Ovary (tissue), 9 donors: ENCODE data around the gene LMX1B. TPM values are rescaled to one million over a fixed set of nuclear protein-coding genes. Genes with fewer than 3 reads are reported as not detected.

Source experiments
- DNase-seq, 5 donors: peaks; one replicate each; pipeline ENCODE4 v3.0.0-alpha.2; 2019 to 2020
- H3K27ac ChIP-seq, 2 donors: fragments of 200-600 bp; one replicate each; pipeline versions ENCODE4 v1.5.1 to v1.8.0; 2019 to 2022
- H3K27me3 ChIP-seq: fragments of 200-600 bp; one replicate; pipeline ENCODE4 v1.8.0; 2022
- H3K36me3 ChIP-seq: fragments of 200-600 bp; sonication (generic); one replicate; pipeline ENCODE4 v1.5.1; 2019
- H3K4me1 ChIP-seq: one replicate; pipeline ENCODE4 v1.8.1; 2013; ENCODE audit warnings: mild to moderate bottlenecking, moderate library complexity; ENCODE audit not compliant: insufficient read depth
- H3K4me3 ChIP-seq: fragments of 200-600 bp; sonication (generic); one replicate; pipeline ENCODE4 v1.5.1; 2017
- H3K9me3 ChIP-seq, 2 donors: fragments of 200-600 bp in 1 of 2; sonication (generic) in 1 of 2; one replicate each; pipeline versions ENCODE4 v1.5.1 to v1.8.1; 2013 to 2019; ENCODE audit warnings: mild to moderate bottlenecking in 1 of 2, moderate library complexity in 1 of 2
- EP300 ChIP-seq: sonication (generic); formaldehyde crosslinking; IDR thresholded peaks from one replicate; pipeline ENCODE4 v1.6.1; 2017; ENCODE audit warnings: antibody characterized with exemption
- POLR2A ChIP-seq: fragments of 450-650 bp; IDR thresholded peaks from one replicate; pipeline ENCODE4 v1.6.1; 2017; ENCODE audit warnings: antibody characterized with exemption, mild to moderate bottlenecking, moderate library complexity
- WGBS, 3 donors: extraction: QIAGEN DNeasy Blood & Tissue Kit in 1 of 3; methylation state at CpG; one replicate each; pipeline versions ENCODE4 v1.1.5 to v1.1.7; 2013 to 2017; 5-methylcytosine and 5-hydroxymethylcytosine counted together
- intact Hi-C, 4 donors: fragments of 100-400 bp; cut with DNase I; formaldehyde crosslinking; loops; one replicate each; pipeline versions ENCODE4 v1.11.0 to v1.15.1; 2022 to 2023
- polyA plus RNA-seq, 2 donors: library from polyadenylated mRNA; stranded (reverse); fragments of 200-250 nt in 1 of 2; fragments of 350-450 nt in 1 of 2; fragmentation: Illumina TruSeq in 1 of 2; extraction: RNeasy Lipid Tissue Mini Kit (QIAGEN cat#74804) in 1 of 2; gene quantifications; one replicate each; pipeline ENCODE4 v1.2.3, GENCODE V29; 2013 to 2014
- total RNA-seq, 7 donors: library from RNA; depleted of rRNA in 2 of 7; stranded (reverse); fragments of >200 nt in 2 of 7; fragmentation: NEBNext Ultra II Directional in 3 of 7; extraction: Animal tissue kit (Norgen Biotek cat#: 25700) in 3 of 7; gene quantifications; one replicate each; pipeline versions ENCODE4 v1.1.0 to v1.2.4, GENCODE V29; 2016 to 2023
- TF ChIP-seq, protein P1 (sequence below), 3 donors: fragments of 450-650 bp in 2 of 3; fragments of 200-600 bp in 1 of 3; IDR thresholded peaks; one replicate each; pipeline versions ENCODE4 v1.5.1 to v1.8.0; 2016 to 2022; ENCODE audit warnings: antibody characterized with exemption in 3 of 3, mild to moderate bottlenecking in 1 of 3
- donor health status: DM: no; HTN: no; CAD: no; lungs with moderate emphysema.
- donor health status: DM: no; HTN: no; CAD: no.
- donor health status: Bipolar disorder and iron deficiency.
- donor health status: DM: yes; HTN: yes; CAD: no.
- donor health status: DM: no; HTN: no; CAD: no.
- donor health status: DM: yes; HTN: yes; CAD: no.

Gene LMX1B
- total and polyA plus RNA-seq, 9 donors, result 0.08 to 0.20 TPM; not detected in 7

DNA sequence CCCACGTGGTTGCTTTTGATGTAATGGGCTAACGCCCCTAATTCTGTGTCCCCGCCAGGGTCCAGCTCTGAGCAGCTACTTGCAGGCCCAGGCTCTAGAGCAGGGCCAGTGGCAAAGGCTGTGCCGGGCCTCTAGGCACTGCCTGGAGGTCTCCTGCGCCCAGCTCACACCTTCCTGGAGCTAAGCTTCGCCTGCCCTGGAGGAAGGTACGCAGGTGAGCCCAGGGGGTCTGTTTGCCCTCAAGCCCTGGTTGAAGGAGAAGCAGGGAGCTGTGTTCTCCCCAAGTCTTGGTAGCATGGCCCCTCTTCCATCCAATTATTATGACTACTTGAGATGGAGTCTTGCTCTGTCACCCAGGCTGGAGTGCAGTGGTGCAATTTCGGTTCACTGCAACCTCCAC is 5.2 kb upstream of the LMX1B start:
- H3K27me3 ChIP-seq, result no peaks in the 10 kb centered on the region
- intact Hi-C loops, result no loop called here

DNA sequence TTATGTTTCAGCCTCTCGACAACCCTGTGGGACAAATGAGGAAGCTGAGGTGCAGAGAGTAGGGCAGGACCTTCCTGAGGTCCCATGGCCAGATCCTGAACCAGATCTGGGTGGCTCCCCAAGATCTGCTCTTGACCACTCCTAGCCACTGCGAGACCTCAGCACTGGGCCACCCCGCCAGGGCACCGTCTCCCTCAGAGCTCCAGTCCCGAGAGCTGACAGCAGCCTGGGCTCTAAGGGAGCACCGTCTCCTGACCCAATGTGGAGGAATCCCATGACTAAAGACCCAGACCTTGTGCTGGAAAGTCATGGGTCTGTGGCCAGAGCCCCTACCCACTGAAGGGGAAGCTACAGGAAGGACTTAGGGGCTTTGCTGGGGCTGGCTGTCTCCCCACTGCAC is 4.5 kb upstream of the LMX1B start:
- no peak for TF ChIP-seq POLR2A
- no peak for TF ChIP-seq EP300
- TF ChIP-seq, protein P1, sequence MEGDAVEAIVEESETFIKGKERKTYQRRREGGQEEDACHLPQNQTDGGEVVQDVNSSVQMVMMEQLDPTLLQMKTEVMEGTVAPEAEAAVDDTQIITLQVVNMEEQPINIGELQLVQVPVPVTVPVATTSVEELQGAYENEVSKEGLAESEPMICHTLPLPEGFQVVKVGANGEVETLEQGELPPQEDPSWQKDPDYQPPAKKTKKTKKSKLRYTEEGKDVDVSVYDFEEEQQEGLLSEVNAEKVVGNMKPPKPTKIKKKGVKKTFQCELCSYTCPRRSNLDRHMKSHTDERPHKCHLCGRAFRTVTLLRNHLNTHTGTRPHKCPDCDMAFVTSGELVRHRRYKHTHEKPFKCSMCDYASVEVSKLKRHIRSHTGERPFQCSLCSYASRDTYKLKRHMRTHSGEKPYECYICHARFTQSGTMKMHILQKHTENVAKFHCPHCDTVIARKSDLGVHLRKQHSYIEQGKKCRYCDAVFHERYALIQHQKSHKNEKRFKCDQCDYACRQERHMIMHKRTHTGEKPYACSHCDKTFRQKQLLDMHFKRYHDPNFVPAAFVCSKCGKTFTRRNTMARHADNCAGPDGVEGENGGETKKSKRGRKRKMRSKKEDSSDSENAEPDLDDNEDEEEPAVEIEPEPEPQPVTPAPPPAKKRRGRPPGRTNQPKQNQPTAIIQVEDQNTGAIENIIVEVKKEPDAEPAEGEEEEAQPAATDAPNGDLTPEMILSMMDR (IDR thresholded peaks at IDR 0.05), result no peak
- 87 to 90% (median 89%) methylated on average over 6 of the region's 6 CpGs for WGBS, 3 donors
- no peaks in the 10 kb centered on the region for H3K36me3 ChIP-seq
- no peaks in the 10 kb centered on the region for H3K27me3 ChIP-seq
- no peak overlapping the region for H3K27ac ChIP-seq
- peaks cover 3% of the 10 kb centered on the region for H3K4me1 ChIP-seq
- no peaks in the 10 kb centered on the region for H3K9me3 ChIP-seq
- intact Hi-C loops, result no loop called here
- no peak for DNase-seq
- H3K4me3 ChIP-seq, result no peak overlapping the region

More for the DNA sequence above, 5.2 kb upstream of the LMX1B start:
- Histone ChIP-seq H3K4me3 (no peak overlapping the region), H3K27ac (no peak overlapping the region), H3K4me1 (peaks cover 3% of the 10 kb centered on the region), H3K9me3 (no peaks in the 10 kb centered on the region), H3K36me3 (no peaks in the 10 kb centered on the region)
- 88 to 94% (median 91%) methylated on average over 8 of the region's 8 CpGs for WGBS, 3 donors
- no peak for DNase-seq
- TF ChIP-seq, protein P1 (IDR thresholded peaks at IDR 0.05), result no peak
- TF ChIP-seq POLR2A (no peak), EP300 (no peak)

DNA sequence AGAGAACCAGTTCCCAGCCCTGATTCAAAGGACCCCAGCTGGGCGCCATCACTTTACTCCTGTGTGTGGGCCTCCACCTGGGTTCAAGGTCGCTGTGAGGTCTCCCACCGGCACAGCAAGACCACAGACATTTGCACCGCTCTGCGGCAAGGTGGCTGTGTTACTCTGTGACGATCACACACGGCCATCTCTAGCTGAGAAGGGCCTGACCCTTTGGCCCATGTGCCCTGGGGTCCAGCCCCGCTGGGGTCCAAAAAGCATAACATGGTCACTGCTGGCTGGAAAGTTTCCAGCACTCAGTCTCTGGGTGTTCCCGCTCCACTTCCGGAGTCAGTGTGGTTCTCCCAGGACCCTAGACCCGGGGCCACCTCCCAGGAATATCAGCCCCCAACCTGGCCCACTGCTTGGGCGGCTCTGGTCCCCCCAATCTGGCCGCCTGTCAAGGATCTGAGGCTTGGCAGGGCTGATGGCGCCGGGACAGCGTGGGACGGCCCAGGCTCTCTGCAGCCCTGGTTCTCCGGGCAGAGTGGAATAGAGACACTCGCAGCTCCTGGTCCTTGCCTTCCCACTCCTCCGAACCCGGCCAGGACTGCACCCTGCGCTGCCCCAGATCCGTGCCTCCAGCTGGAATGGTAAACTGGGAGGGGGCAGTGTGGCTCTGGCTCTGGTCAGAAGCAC is 3.9 kb upstream of the LMX1B start:
- Histone ChIP-seq H3K9me3 (no peaks in the 10 kb centered on the region), H3K27ac (no peak overlapping the region), H3K4me1 (peaks cover 4% of the 10 kb centered on the region), H3K4me3 (no peak overlapping the region), H3K36me3 (no peaks in the 10 kb centered on the region), H3K27me3 (no peaks in the 10 kb centered on the region)
- TF ChIP-seq, protein P1 (IDR thresholded peaks at IDR 0.05), result no peak
- TF ChIP-seq EP300, result no peak
- TF ChIP-seq POLR2A, result no peak
- DNase-seq, result no peak
- 7 to 21% (median 14%) methylated on average over 20 to 23 of the region's 23 CpGs for WGBS, 3 donors
- intact Hi-C loops, result loop anchor here in 3 of 4 donors (5.0 to 10.0 kb wide), 2 partner anchors 172 to 175 kb away; no protein-coding TSS in a partner anchor

DNA sequence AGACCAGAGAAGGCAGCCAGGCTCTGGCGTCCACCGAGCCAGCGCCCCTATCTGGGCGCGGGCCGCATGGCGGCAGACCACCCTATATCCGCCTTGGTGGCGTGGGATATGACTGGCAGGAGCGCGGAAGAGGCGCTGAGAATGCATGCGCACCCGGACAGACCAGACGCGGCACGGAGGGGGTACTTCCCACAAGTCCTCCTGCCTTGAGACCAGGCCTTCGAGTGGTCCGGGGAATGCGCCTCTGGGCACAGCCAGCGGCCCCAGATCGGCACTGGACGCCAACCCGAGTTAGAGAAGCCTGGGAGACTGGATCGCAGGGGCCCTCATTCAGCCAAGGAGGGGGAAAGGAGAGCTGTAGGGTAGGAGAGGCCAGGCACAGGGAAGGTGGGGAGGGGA is 2.5 kb upstream of the LMX1B start:
- intact Hi-C loops, result loop anchor here in 3 of 4 donors (5.0 to 10.0 kb wide), 2 partner anchors 171 to 174 kb away; no protein-coding TSS in a partner anchor
- no peaks in the 10 kb centered on the region for H3K36me3 ChIP-seq
- H3K27ac ChIP-seq, result no peak overlapping the region
- TF ChIP-seq EP300 (no peak), POLR2A (no peak)
- H3K4me3 ChIP-seq, result no peak overlapping the region
- WGBS, 3 donors, result 2 to 4% (median 3%) methylated on average over 19 to 25 of the region's 25 CpGs
- H3K9me3 ChIP-seq, result no peaks in the 10 kb centered on the region
- no peak for DNase-seq
- peaks cover 10% of the 10 kb centered on the region for H3K4me1 ChIP-seq
- H3K27me3 ChIP-seq, result no peaks in the 10 kb centered on the region
